Gastroesophageal sphincter (tissue), 4 donors: ENCODE results near the gene ABCG8. TPM values are rescaled to one million over a fixed set of nuclear protein-coding genes. Genes with fewer than 3 reads are reported as not detected.

Experiments used
- ATAC-seq: fragments of 150-250 bp; one replicate; pipeline ENCODE4 v1.9.1; 2016; ENCODE audit warnings: mild to moderate bottlenecking, moderate library complexity
- H3K27ac ChIP-seq, 4 donors: fragments of 200-600 bp; sonication (generic) in 3 of 4; 1 replicate in 3 of 4; 2 replicates in 1 of 4; pipeline ENCODE4 v1.5.1; 2016 to 2019
- H3K27me3 ChIP-seq: fragments of 200-600 bp; sonication (generic); one replicate; pipeline ENCODE4 v1.5.1; 2019
- H3K36me3 ChIP-seq, 2 donors: fragments of 200-600 bp; sonication (generic); one replicate each; pipeline ENCODE4 v1.5.1; 2019; ENCODE audit warnings: control low read depth in 1 of 2
- H3K4me1 ChIP-seq, 3 donors: fragments of 200-600 bp; sonication (generic); 1 replicate in 2 of 3; 2 replicates in 1 of 3; pipeline ENCODE4 v1.5.1; 2016 to 2019; ENCODE audit warnings: control low read depth in 2 of 3
- H3K4me3 ChIP-seq, 2 donors: fragments of 200-600 bp; sonication (generic); one replicate each; pipeline ENCODE4 v1.5.1; 2019; ENCODE audit warnings: mild to moderate bottlenecking in 1 of 2, moderate library complexity in 1 of 2
- H3K9me3 ChIP-seq, 3 donors: fragments of 200-600 bp; sonication (generic); one replicate each; pipeline ENCODE4 v1.5.1; 2017 to 2019; ENCODE audit warnings: control low read depth in 2 of 3
- EP300 ChIP-seq: sonication (generic); formaldehyde crosslinking; IDR thresholded peaks from one replicate; pipeline ENCODE4 v1.6.1; 2017; ENCODE audit warnings: antibody characterized with exemption, mild to moderate bottlenecking
- POLR2A ChIP-seq, 2 donors: fragments of 450-650 bp; IDR thresholded peaks; one replicate each; pipeline ENCODE4 v1.6.1; 2017; ENCODE audit warnings: antibody characterized with exemption in 2 of 2, mild to moderate bottlenecking in 2 of 2, moderate library complexity in 1 of 2
- POLR2AphosphoS5 ChIP-seq: sonication (generic); formaldehyde crosslinking; IDR thresholded peaks from one replicate; pipeline ENCODE4 v1.6.1; 2017; ENCODE audit warnings: antibody characterized with exemption
- WGBS, 2 donors: methylation state at CpG; one replicate each; pipeline ENCODE4 v1.1.5; 2018; ENCODE audit warnings: low coverage in 1 of 2; 5-methylcytosine and 5-hydroxymethylcytosine counted together
- total RNA-seq, 4 donors: library from RNA; depleted of rRNA; stranded (reverse); fragments of >200 nt; gene quantifications; one replicate each; pipeline ENCODE4 v1.1.0, GENCODE V29; 2016
- TF ChIP-seq, protein P1 (sequence below), 4 experiments: fragments of 200-600 bp in 2 of 4; fragments of 450-650 bp in 2 of 4; sonication (generic) in 1 of 4; IDR thresholded peaks; one replicate each; pipeline ENCODE4 v1.5.1; 2017 to 2019; ENCODE audit warnings: antibody characterized with exemption in 4 of 4, mild to moderate bottlenecking in 2 of 4, moderate library complexity in 2 of 4

The ABCG8 gene
- total RNA-seq, 4 donors from 2014 or later, result 0.12 TPM; not detected in 3

DNA sequence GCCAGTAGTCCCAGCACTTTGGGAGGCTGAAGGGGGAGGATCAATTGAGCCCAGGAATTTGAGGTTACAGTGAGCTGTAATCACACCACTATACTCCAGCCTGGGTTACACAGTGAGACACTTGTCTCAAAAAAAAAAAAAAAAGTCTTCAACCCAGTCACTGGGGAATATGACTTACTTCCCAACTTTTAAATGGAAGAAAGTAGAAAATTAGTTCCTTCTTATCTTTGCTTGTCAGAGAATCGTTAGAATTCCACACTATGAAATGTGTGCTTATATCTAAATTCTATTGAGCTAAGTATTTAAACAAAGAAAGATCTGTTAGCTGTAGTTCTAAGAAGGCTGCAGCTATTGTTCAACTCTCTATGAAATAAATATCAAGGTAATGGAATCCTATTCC lies 42.6 kb upstream of the ABCG8 start:
- no peak overlapping the region for H3K4me3 ChIP-seq
- H3K27me3 ChIP-seq, result no peaks in the 10 kb centered on the region
- H3K27ac ChIP-seq, result no peak overlapping the region
- H3K9me3 ChIP-seq, result no peaks in the 10 kb centered on the region
- TF ChIP-seq EP300, result no peak
- TF ChIP-seq, protein P1, sequence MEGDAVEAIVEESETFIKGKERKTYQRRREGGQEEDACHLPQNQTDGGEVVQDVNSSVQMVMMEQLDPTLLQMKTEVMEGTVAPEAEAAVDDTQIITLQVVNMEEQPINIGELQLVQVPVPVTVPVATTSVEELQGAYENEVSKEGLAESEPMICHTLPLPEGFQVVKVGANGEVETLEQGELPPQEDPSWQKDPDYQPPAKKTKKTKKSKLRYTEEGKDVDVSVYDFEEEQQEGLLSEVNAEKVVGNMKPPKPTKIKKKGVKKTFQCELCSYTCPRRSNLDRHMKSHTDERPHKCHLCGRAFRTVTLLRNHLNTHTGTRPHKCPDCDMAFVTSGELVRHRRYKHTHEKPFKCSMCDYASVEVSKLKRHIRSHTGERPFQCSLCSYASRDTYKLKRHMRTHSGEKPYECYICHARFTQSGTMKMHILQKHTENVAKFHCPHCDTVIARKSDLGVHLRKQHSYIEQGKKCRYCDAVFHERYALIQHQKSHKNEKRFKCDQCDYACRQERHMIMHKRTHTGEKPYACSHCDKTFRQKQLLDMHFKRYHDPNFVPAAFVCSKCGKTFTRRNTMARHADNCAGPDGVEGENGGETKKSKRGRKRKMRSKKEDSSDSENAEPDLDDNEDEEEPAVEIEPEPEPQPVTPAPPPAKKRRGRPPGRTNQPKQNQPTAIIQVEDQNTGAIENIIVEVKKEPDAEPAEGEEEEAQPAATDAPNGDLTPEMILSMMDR (IDR thresholded peaks at IDR 0.05), result no peak
- TF ChIP-seq POLR2A (IDR thresholded peaks at IDR 0.05), result no peak
- no peak for TF ChIP-seq POLR2AphosphoS5
- WGBS, 2 donors, result 42 to 58% methylated on average over 1 of the region's 1 CpG
- ATAC-seq, result no peak
- peaks cover 0 to 20% (median 0%) of the 10 kb centered on the region in 3 donors for H3K4me1 ChIP-seq
- H3K36me3 ChIP-seq, result peaks cover 0 to 50% of the 10 kb centered on the region in 2 donors

DNA sequence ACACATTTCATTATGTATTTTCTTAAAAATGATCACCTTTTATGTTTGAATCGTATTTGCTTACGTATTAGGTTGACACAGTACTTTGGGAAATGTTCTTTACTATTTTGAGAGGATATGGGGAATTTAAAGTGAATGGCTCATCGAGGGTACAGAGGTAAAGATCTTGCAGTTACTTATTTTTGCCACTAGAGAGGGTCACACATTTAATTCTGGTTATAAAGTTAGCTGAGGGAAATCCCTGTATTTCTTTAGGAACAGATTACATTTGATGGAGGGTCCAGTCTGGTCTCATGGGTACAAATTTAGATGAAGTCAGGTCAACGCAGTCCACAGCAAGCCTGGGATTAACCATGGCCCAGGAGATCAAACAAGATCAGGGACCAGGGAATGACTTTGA lies 40.5 kb upstream of the ABCG8 start:
- 76 to 78% methylated on average over 2 to 4 of the region's 4 CpGs for WGBS, 2 donors
- H3K36me3 ChIP-seq, result peaks cover 0 to 62% of the 10 kb centered on the region in 2 donors
- no peaks in the 10 kb centered on the region for H3K4me1 ChIP-seq
- no peak overlapping the region for H3K27ac ChIP-seq
- ATAC-seq, result no peak
- no peaks in the 10 kb centered on the region for H3K9me3 ChIP-seq
- no peaks in the 10 kb centered on the region for H3K27me3 ChIP-seq
- TF ChIP-seq, protein P1 (IDR thresholded peaks at IDR 0.05), result peak in 1 of 4 experiments; percentile 17
- TF ChIP-seq POLR2AphosphoS5, result no peak
- no peak for TF ChIP-seq EP300
- TF ChIP-seq POLR2A (IDR thresholded peaks at IDR 0.05), result no peak
- H3K4me3 ChIP-seq, result no peak overlapping the region

DNA sequence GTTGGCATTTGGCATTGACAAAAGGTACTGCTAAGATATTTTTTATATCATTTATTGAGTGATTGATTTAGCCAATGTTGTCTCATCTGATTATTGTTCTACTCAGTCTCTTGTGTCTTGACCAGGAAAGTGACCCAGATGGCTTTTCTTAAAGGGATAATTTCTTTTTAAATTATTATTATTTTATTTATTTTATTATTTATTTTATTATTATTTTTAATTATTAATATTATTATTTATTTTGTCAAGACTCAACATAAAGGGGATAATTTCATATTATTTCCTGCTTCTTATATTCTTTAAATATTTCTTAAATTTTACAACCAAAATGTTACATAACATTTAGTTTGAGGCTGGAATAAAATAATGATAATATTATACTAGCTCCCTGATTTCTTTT lies 37.9 kb upstream of the ABCG8 start:
- H3K27ac ChIP-seq, result no peak overlapping the region
- TF ChIP-seq POLR2A (IDR thresholded peaks at IDR 0.05) (no peak), POLR2AphosphoS5 (no peak), EP300 (no peak)
- TF ChIP-seq, protein P1 (IDR thresholded peaks at IDR 0.05), result no peak
- no peaks in the 10 kb centered on the region for H3K9me3 ChIP-seq
- ATAC-seq, result no peak
- peaks cover 0 to 61% of the 10 kb centered on the region in 2 donors for H3K36me3 ChIP-seq
- H3K4me1 ChIP-seq, result no peaks in the 10 kb centered on the region
- H3K27me3 ChIP-seq, result no peaks in the 10 kb centered on the region
- no peak overlapping the region for H3K4me3 ChIP-seq

DNA sequence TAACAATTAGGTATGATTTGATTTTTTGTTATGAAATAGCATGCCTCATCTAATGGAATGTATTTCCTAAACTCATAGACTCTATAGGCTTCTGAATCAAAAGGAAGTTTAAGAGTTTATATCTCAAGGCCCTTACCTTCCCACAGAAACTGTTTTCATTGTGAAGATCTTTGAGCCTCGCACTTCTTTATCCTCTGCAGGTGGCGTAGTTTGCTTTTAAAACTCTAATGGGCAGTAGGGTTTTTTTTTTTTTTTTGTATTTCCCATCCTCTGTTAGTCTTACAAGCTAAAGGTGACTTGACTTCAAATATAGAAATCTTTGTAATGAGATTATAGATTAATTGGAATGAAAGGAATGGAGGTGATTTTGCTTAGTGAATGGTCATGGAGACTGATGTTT lies 36.6 kb upstream of the ABCG8 start:
- no peak overlapping the region for H3K4me3 ChIP-seq

DNA sequence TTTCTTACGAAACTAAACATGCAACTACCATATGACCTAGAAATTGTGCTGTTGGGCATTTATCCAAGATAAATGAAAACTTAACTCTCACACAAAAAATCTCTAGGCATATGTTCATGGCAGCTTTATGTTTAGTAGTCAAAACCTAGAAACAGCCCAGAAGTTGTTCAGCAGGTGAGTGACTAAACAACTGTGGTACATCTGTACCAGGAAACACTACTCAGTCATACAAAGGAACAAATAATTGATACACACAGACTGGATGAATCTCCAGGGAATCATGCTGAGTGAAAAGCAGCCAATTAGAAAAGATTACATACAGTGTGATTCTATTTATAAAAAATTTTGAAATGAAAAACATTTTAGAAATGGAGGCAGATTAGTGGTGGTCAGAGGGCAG lies 35.7 kb upstream of the ABCG8 start:
- Histone ChIP-seq H3K27me3 (no peaks in the 10 kb centered on the region), H3K4me3 (no peak overlapping the region), H3K36me3 (peaks cover 0 to 61% of the 10 kb centered on the region in 2 donors), H3K4me1 (no peaks in the 10 kb centered on the region), H3K27ac (no peak overlapping the region), H3K9me3 (no peaks in the 10 kb centered on the region)
- WGBS, 2 donors, result 91 to 94% methylated on average over 1 of the region's 1 CpG
- no peak for ATAC-seq
- TF ChIP-seq, protein P1 (IDR thresholded peaks at IDR 0.05), result no peak
- no peak for TF ChIP-seq POLR2A (IDR thresholded peaks at IDR 0.05)
- no peak for TF ChIP-seq POLR2AphosphoS5
- TF ChIP-seq EP300, result no peak

More for the DNA sequence above, 36.6 kb upstream of the ABCG8 start:
- no peaks in the 10 kb centered on the region for H3K4me1 ChIP-seq
- H3K9me3 ChIP-seq, result no peaks in the 10 kb centered on the region
- H3K36me3 ChIP-seq, result peaks cover 0 to 61% of the 10 kb centered on the region in 2 donors
- no peak for ATAC-seq
- TF ChIP-seq POLR2A (IDR thresholded peaks at IDR 0.05) (no peak), EP300 (no peak), POLR2AphosphoS5 (no peak)
- TF ChIP-seq, protein P1 (IDR thresholded peaks at IDR 0.05), result no peak
- no peak overlapping the region for H3K27ac ChIP-seq
- H3K27me3 ChIP-seq, result no peaks in the 10 kb centered on the region
- WGBS, 2 donors, result 89 to 100% methylated on average over 1 to 2 of the region's 2 CpGs
